Upper lobe of left lung (tissue), 6 donors: ENCODE measurements around the gene BMERB1. TPM values are rescaled to one million over a fixed set of nuclear protein-coding genes. Genes with fewer than 3 reads are reported as not detected.

Experiments
- ATAC-seq, 2 donors: fragments of 200-7000 bp; cut with Tn5 transposase; one replicate each; pipeline ENCODE4 v1.9.1; 2022; ENCODE audit warnings: mild to moderate bottlenecking in 2 of 2, moderate library complexity in 2 of 2; ENCODE audit not compliant: low FRiP score in 2 of 2
- DNase-seq, 2 donors: peaks; one replicate each; pipeline ENCODE4 v3.0.0-alpha.2; 2019 to 2020
- H3K27ac ChIP-seq, 4 donors: fragments of 200-600 bp; sonication (generic); one replicate each; pipeline ENCODE4 v1.5.1; 2016 to 2019
- H3K27me3 ChIP-seq, 4 donors: fragments of 200-600 bp; sonication (generic); one replicate each; pipeline ENCODE4 v1.5.1; 2017 to 2019
- H3K36me3 ChIP-seq, 4 donors: fragments of 200-600 bp; sonication (generic); one replicate each; pipeline ENCODE4 v1.5.1; 2016 to 2019
- H3K4me1 ChIP-seq, 4 donors: fragments of 200-600 bp; sonication (generic); one replicate each; pipeline ENCODE4 v1.5.1; 2018 to 2019
- H3K4me3 ChIP-seq, 4 donors: fragments of 200-600 bp; sonication (generic); one replicate each; pipeline ENCODE4 v1.5.1; 2017 to 2019; ENCODE audit warnings: mild to moderate bottlenecking in 2 of 4, moderate library complexity in 1 of 4
- H3K9me3 ChIP-seq, 4 donors: fragments of 200-600 bp; sonication (generic); one replicate each; pipeline ENCODE4 v1.5.1; 2018 to 2019
- EP300 ChIP-seq, 4 donors: sonication (generic); formaldehyde crosslinking; IDR thresholded peaks; one replicate each; pipeline ENCODE4 v1.5.1; 2017; ENCODE audit warnings: antibody characterized with exemption in 4 of 4, control low read depth in 2 of 4
- POLR2A ChIP-seq, 4 donors: fragments of 450-650 bp; IDR thresholded peaks; one replicate each; pipeline ENCODE4 v1.5.1; 2016 to 2017; ENCODE audit warnings: antibody characterized with exemption in 4 of 4, mild to moderate bottlenecking in 2 of 4
- POLR2AphosphoS5 ChIP-seq, 2 donors: sonication (generic); formaldehyde crosslinking; IDR thresholded peaks; one replicate each; pipeline ENCODE4 v1.5.1; 2017; ENCODE audit warnings: antibody characterized with exemption in 2 of 2
- WGBS, 2 donors: methylation state at CpG; one replicate each; pipeline ENCODE4 v1.1.5; 2017 to 2018; 5-methylcytosine and 5-hydroxymethylcytosine counted together
- total RNA-seq, 6 donors: library from RNA; depleted of rRNA in 4 of 6; stranded (reverse); fragments of >200 nt in 4 of 6; gene quantifications; one replicate each; pipeline versions ENCODE4 v1.1.0 to v1.2.1, GENCODE V29; 2016 to 2021
- TF ChIP-seq, protein P1 (sequence below), 6 experiments: fragments of 450-650 bp in 4 of 6; fragments of 200-600 bp in 2 of 6; sonication (generic) in 2 of 6; IDR thresholded peaks; one replicate each; pipeline ENCODE4 v1.5.1; 2016 to 2019; ENCODE audit warnings: antibody characterized with exemption in 6 of 6
- donor health status: DM: no; HTN: no; CAD: no; lungs with moderate emphysema.
- donor health status: DM: no; HTN: yes; CAD: no; lungs with severe emphysema.

The BMERB1 gene
- total RNA-seq, 6 donors from 2014 or later: 5.2 to 27.6 (median 16.1) TPM

DNA sequence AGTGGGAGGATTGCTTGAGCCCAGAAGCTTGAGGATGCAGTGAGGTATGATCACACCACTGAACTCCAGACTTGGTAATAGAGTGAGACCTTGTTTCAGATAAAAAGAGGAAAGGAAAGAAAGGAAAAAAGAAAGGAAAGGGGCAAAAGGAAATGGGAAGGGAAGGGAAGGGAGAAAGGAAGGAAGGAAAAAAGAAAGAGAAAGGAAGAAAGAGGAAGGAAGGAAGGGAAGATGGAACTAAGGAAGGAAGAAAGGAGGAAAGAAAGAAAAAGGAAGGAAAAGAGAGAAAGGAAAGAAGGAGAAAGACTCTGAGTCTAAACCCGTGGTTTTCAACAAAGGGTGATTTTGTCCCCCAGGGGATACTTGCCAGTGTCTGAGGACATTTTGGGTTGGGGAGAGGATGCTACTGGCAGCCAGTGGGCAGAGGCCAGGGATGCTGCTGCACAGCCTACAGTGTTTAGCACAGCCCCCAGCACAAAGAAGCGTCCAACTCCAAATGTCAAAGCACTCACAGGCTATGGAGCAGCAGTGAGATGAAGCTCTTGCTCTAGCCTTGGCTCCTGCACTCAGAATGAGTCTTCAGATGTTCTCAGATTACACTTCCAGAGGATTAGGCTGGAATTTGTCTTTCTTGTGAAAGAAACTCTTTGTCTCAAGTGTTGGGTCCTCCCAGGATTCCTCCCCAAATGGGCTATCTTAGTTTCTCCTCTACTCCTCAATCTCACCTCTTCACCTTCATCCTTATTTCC, 64.2 kb downstream of the BMERB1 start:
- TF ChIP-seq EP300 (IDR thresholded peaks at IDR 0.05): no peak
- TF ChIP-seq POLR2AphosphoS5 (IDR thresholded peaks at IDR 0.05): no peak
- TF ChIP-seq, protein P1, sequence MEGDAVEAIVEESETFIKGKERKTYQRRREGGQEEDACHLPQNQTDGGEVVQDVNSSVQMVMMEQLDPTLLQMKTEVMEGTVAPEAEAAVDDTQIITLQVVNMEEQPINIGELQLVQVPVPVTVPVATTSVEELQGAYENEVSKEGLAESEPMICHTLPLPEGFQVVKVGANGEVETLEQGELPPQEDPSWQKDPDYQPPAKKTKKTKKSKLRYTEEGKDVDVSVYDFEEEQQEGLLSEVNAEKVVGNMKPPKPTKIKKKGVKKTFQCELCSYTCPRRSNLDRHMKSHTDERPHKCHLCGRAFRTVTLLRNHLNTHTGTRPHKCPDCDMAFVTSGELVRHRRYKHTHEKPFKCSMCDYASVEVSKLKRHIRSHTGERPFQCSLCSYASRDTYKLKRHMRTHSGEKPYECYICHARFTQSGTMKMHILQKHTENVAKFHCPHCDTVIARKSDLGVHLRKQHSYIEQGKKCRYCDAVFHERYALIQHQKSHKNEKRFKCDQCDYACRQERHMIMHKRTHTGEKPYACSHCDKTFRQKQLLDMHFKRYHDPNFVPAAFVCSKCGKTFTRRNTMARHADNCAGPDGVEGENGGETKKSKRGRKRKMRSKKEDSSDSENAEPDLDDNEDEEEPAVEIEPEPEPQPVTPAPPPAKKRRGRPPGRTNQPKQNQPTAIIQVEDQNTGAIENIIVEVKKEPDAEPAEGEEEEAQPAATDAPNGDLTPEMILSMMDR (IDR thresholded peaks at IDR 0.05): no peak
- no peak for TF ChIP-seq POLR2A (IDR thresholded peaks at IDR 0.05)
- no peaks in the 10 kb centered on the region for H3K36me3 ChIP-seq

GRCh38 chr16:15502041-15502725, 67.8 kb downstream of the BMERB1 start:
- ATAC-seq: peak in 1 of 2 donors; percentile 85
- 78 to 83% methylated on average over 25 to 26 of the region's 26 CpGs for WGBS, 2 donors
- no peaks in the 10 kb centered on the region for H3K27me3 ChIP-seq
- no peaks in the 10 kb centered on the region for H3K9me3 ChIP-seq
- H3K4me1 ChIP-seq: peaks cover 0 to 1% (median 0%) of the 10 kb centered on the region in 4 donors
- DNase-seq: no peak
- TF ChIP-seq POLR2AphosphoS5 (IDR thresholded peaks at IDR 0.05): no peak
- TF ChIP-seq, protein P1 (IDR thresholded peaks at IDR 0.05): no peak
- TF ChIP-seq EP300 (IDR thresholded peaks at IDR 0.05): no peak
- TF ChIP-seq POLR2A (IDR thresholded peaks at IDR 0.05): no peak
- no peaks in the 10 kb centered on the region for H3K36me3 ChIP-seq
- no peak overlapping the region for H3K4me3 ChIP-seq
- no peak overlapping the region for H3K27ac ChIP-seq

More for the DNA sequence above, 64.2 kb downstream of the BMERB1 start:
- H3K4me3 ChIP-seq: no peak overlapping the region
- no peaks in the 10 kb centered on the region for H3K27me3 ChIP-seq
- no peaks in the 10 kb centered on the region for H3K4me1 ChIP-seq
- no peaks in the 10 kb centered on the region for H3K9me3 ChIP-seq
- 63 to 79% methylated on average over 2 of the region's 2 CpGs for WGBS, 2 donors
- ATAC-seq: peak in 1 of 2 donors; percentile 11
- no peak overlapping the region for H3K27ac ChIP-seq
- no peak for DNase-seq

DNA sequence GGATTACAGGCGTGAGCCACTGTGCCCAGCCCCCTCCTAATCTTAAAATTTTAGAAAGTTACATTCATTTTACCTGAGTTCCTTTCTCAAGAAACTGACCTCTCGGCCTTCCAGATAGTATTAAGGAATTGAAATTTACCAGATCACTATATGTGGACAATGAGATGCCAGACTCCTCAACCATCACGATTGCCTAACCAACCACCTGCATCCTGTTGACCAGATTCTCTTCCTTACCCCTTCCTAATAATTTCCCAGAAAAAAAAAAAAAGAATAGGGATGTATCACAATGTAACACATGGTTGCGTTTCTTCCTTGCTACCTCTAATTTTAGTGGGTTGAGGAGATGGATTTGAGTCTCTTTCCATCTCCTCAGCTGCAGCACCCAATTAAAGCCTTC, 72.1 kb downstream of the BMERB1 start:
- Histone ChIP-seq H3K4me3 (no peak overlapping the region), H3K27me3 (no peaks in the 10 kb centered on the region), H3K36me3 (no peaks in the 10 kb centered on the region), H3K27ac (no peak overlapping the region), H3K4me1 (peaks cover 0 to 4% (median 2%) of the 10 kb centered on the region in 4 donors), H3K9me3 (no peaks in the 10 kb centered on the region)
- ATAC-seq: no peak
- no peak for DNase-seq
- TF ChIP-seq EP300 (IDR thresholded peaks at IDR 0.05) (no peak), POLR2A (IDR thresholded peaks at IDR 0.05) (no peak)
- WGBS, 2 donors: 67 to 75% methylated on average over 4 of the region's 4 CpGs

- Histone ChIP-seq H3K36me3 (no peaks in the 10 kb centered on the region), H3K27ac (peak overlapping the region in 1 of 4 donors; percentile 24), H3K9me3 (no peaks in the 10 kb centered on the region), H3K4me3 (no peak overlapping the region), H3K27me3 (no peaks in the 10 kb centered on the region), H3K4me1 (peaks cover 0 to 4% (median 2%) of the 10 kb centered on the region in 4 donors)
- DNase-seq: no peak
- ATAC-seq: peak in 1 of 2 donors; percentile 59
- TF ChIP-seq, protein P1 (IDR thresholded peaks at IDR 0.05): no peak
- TF ChIP-seq EP300 (IDR thresholded peaks at IDR 0.05) (no peak), POLR2A (IDR thresholded peaks at IDR 0.05) (no peak), POLR2AphosphoS5 (IDR thresholded peaks at IDR 0.05) (no peak)
- WGBS, 2 donors: 22 to 30% methylated on average over 6 to 8 of the region's 8 CpGs
Observed at GRCh38 chr16:15507301-15507958, 73.0 kb downstream of the BMERB1 start.
